Loucy (cell line): ENCODE data around the gene WDR33.

Source experiments
- H2AFZ ChIP-seq: fragments of 200-600 bp; sonication (generic); 2 replicates; pipeline ENCODE4 v1.6.0; 2016; ENCODE audit warnings: antibody characterized with exemption, mild to moderate bottlenecking, low read length, moderate library complexity
- H3F3A ChIP-seq: fragments of 200-600 bp; 2 replicates; pipeline ENCODE4 v1.6.0; 2016; ENCODE audit warnings: antibody characterized with exemption, low read depth, mild to moderate bottlenecking
- H3K27me3 ChIP-seq: fragments of 200-600 bp; sonication (generic); 2 replicates; pipeline ENCODE4 v1.6.1; 2014; ENCODE audit warnings: low read length, mild to moderate bottlenecking; ENCODE audit not compliant: insufficient read depth, poor library complexity, severe bottlenecking
- H3K36me3 ChIP-seq: fragments of 200-600 bp; sonication (generic); 2 replicates; pipeline ENCODE4 v1.6.1; 2016; ENCODE audit warnings: low read length; ENCODE audit not compliant: insufficient read depth
- H3K4me1 ChIP-seq: fragments of 200-600 bp; sonication (generic); 2 replicates; pipeline ENCODE4 v1.5.1; 2014; ENCODE audit warnings: low read length, mild to moderate bottlenecking; ENCODE audit not compliant: insufficient read depth, poor library complexity, severe bottlenecking
- H3K4me2 ChIP-seq: fragments of 200-600 bp; sonication (generic); 2 replicates; pipeline ENCODE4 v1.6.0; 2014; ENCODE audit warnings: antibody characterized with exemption, low read length, low read depth, mild to moderate bottlenecking; ENCODE audit not compliant: poor library complexity, severe bottlenecking
- H3K4me3 ChIP-seq: fragments of 200-600 bp; sonication (generic); 2 replicates; pipeline ENCODE4 v1.5.1; 2014; ENCODE audit warnings: low read length, mild to moderate bottlenecking, mixed read lengths; ENCODE audit not compliant: poor library complexity, severe bottlenecking
- H3K79me2 ChIP-seq: fragments of 200-600 bp; sonication (generic); 2 replicates; pipeline ENCODE4 v1.6.1; 2014; ENCODE audit warnings: low read length; ENCODE audit not compliant: insufficient read depth
- H3K9ac ChIP-seq: fragments of 200-600 bp; sonication (generic); 2 replicates; pipeline ENCODE4 v1.6.0; 2014; ENCODE audit warnings: mild to moderate bottlenecking, low read depth, low read length, moderate library complexity; ENCODE audit not compliant: poor library complexity, severe bottlenecking
- H3K9me2 ChIP-seq: fragments of 200-600 bp; sonication (generic); replicated peaks from 2 replicates; pipeline ENCODE4 v1.6.1; 2016; ENCODE audit warnings: low read depth, low read length, mixed read lengths
- H3K9me3 ChIP-seq: fragments of 200-600 bp; sonication (generic); 2 replicates; pipeline ENCODE4 v1.6.1; 2014; ENCODE audit warnings: mild to moderate bottlenecking, antibody characterized with exemption, low read length, low read depth; ENCODE audit not compliant: insufficient read depth
- H4K20me1 ChIP-seq: fragments of 200-600 bp; sonication (generic); 2 replicates; pipeline ENCODE4 v1.6.0; 2014; ENCODE audit warnings: antibody characterized with exemption, low read length, mild to moderate bottlenecking; ENCODE audit not compliant: insufficient read depth, poor library complexity, severe bottlenecking
- EZH2phosphoT487 ChIP-seq: fragments of 200-600 bp; IDR thresholded peaks from 2 replicates; pipeline ENCODE4 v1.6.1; 2018; ENCODE audit warnings: antibody characterized with exemption, mild to moderate bottlenecking, moderate library complexity, borderline replicate concordance
- TF ChIP-seq, protein P1 (sequence below): fragments of 200-600 bp; sonication (generic); conservative IDR thresholded peaks from 2 replicates; pipeline ENCODE4 v1.5.1; 2014; ENCODE audit warnings: mild to moderate bottlenecking, antibody characterized with exemption, low read length

WDR33 gene

DNA sequence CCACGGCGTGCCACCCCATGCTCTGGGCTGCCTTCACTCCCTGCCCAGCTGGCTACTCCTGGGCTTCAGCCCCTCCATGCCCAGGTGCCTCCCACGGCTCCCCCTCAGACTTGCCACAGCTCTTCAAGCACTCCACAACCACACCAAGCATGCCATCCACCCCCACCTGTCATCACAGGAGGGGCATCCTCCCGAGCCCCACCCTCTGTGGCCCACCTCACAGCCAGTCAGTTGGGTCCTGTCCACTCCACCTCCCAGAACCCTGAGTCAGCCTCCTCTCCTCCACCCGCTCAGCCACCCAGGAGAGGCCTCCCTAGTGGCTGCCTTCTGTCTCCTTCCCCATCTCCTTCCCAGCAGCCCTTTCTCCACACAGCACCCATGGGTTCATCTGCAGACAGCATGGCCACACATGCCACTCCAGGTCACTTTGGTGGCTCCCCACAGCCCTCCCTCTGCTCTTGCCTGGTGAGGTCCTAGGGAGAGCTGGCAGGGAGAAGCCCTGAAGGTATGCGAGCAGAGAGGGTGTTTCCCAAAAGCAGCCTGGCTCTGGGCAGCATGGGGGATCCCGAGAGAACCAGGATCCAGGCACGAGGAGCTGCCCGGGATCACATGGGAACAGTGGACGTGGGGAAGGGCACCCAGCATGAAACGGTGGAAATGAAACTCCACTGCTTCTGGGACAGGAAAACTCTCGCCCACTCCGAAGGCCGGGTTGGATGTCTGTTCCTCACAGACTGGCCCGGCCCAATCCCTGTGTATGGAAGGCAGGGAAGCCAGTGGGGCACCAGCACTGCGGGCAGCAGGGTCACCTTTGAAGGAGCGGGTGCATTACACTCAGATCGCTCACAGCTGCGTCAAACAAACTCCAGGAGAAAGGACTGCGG lies 138.4 kb downstream of the WDR33 start:
- no peaks in the 10 kb centered on the region for H3K9me2 ChIP-seq
- H3K9ac ChIP-seq = no peak overlapping the region
- no peaks in the 10 kb centered on the region for H3K4me1 ChIP-seq
- no peaks in the 10 kb centered on the region for H3K36me3 ChIP-seq
- H4K20me1 ChIP-seq = no peaks in the 10 kb centered on the region
- TF ChIP-seq EZH2phosphoT487 = no peak
- TF ChIP-seq, protein P1, sequence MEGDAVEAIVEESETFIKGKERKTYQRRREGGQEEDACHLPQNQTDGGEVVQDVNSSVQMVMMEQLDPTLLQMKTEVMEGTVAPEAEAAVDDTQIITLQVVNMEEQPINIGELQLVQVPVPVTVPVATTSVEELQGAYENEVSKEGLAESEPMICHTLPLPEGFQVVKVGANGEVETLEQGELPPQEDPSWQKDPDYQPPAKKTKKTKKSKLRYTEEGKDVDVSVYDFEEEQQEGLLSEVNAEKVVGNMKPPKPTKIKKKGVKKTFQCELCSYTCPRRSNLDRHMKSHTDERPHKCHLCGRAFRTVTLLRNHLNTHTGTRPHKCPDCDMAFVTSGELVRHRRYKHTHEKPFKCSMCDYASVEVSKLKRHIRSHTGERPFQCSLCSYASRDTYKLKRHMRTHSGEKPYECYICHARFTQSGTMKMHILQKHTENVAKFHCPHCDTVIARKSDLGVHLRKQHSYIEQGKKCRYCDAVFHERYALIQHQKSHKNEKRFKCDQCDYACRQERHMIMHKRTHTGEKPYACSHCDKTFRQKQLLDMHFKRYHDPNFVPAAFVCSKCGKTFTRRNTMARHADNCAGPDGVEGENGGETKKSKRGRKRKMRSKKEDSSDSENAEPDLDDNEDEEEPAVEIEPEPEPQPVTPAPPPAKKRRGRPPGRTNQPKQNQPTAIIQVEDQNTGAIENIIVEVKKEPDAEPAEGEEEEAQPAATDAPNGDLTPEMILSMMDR = no peak
- no peaks in the 10 kb centered on the region for H3F3A ChIP-seq
- no peak overlapping the region for H2AFZ ChIP-seq
- H3K9me3 ChIP-seq = no peaks in the 10 kb centered on the region
- no peak overlapping the region for H3K4me2 ChIP-seq
- H3K27me3 ChIP-seq = no peaks in the 10 kb centered on the region
- no peak overlapping the region for H3K4me3 ChIP-seq
- H3K79me2 ChIP-seq = no peaks in the 10 kb centered on the region

DNA sequence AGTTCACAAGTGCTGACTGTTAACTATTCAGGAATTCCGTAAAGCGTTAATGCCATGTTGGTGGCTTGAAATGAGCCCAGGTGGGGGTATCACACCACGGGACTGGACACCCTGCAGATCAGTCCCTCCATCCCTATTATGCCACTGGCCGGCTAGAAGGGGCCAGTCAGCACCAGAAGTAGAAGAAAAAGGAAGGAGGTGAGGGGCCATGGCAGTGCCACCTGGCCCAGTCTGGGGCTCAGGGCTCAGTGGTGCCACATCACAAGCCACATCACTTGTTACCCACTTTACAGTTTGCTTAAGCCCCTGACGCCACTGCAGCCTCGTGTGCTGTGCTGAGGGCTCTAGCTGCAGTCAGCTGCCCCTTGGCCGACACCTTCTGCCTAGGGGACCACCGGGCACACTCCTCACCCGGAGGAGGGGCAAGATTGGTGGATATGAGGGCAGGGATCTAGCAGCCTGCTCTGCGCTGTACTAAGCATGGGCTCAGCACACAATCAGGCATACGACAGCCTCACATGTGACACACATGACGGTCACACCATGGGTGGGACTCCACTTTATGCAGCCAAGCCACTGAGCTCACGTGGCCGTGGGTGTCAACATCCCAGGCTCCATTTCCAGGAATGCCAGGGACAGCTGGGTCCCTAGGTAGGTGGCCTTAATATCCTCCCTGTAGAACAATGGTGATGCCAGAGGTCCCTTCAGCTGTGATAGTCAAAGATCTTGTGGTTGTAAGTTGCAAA lies 139.2 kb downstream of the WDR33 start:
- Histone ChIP-seq H3K4me3 (no peak overlapping the region), H3K9ac (no peak overlapping the region), H3K9me2 (no peaks in the 10 kb centered on the region), H3K79me2 (no peaks in the 10 kb centered on the region), H2AFZ (no peak overlapping the region), H3K27me3 (no peaks in the 10 kb centered on the region), H3K9me3 (no peaks in the 10 kb centered on the region), H3K4me2 (no peak overlapping the region), H3F3A (no peaks in the 10 kb centered on the region), H3K36me3 (no peaks in the 10 kb centered on the region), H3K4me1 (no peaks in the 10 kb centered on the region), H4K20me1 (no peaks in the 10 kb centered on the region)
- no peak for TF ChIP-seq EZH2phosphoT487
- TF ChIP-seq, protein P1 = no peak

DNA sequence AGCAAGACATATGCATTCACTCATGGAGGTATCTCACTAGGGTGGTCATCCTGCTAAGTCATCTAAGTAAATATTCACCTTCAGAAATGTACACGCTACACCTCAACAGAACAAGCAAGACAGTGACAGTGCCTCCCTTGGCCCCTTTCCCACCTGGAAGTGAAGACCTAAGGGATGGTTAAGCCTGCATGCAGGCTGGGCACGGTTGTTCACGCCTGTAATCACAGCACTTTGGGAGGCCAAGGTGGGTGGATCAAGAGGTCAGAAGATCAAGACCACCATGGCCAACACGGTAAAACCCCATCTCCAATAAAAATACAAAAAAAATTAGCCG lies 140.0 kb downstream of the WDR33 start:
- no peak overlapping the region for H3K4me2 ChIP-seq
- H3K9ac ChIP-seq = no peak overlapping the region
- no peaks in the 10 kb centered on the region for H4K20me1 ChIP-seq
- no peaks in the 10 kb centered on the region for H3K4me1 ChIP-seq
- H3K9me3 ChIP-seq = no peaks in the 10 kb centered on the region
- H3K79me2 ChIP-seq = no peaks in the 10 kb centered on the region
- H3K9me2 ChIP-seq = no peaks in the 10 kb centered on the region
- TF ChIP-seq, protein P1 = no peak
- no peak for TF ChIP-seq EZH2phosphoT487
- no peaks in the 10 kb centered on the region for H3K27me3 ChIP-seq
- H3K36me3 ChIP-seq = no peaks in the 10 kb centered on the region
- H3F3A ChIP-seq = no peaks in the 10 kb centered on the region
- H2AFZ ChIP-seq = no peak overlapping the region
- no peak overlapping the region for H3K4me3 ChIP-seq
